Lower leg skin (tissue), 3 donors: ENCODE measurements around the gene GPRC5D.

Experiments
- CTCF ChIP-seq, 3 donors: fragments of 450-650 bp; IDR thresholded peaks; one replicate each; pipeline ENCODE4 v1.5.1; 2016; ENCODE audit warnings: antibody characterized with exemption in 3 of 3, mild to moderate bottlenecking in 3 of 3, moderate library complexity in 2 of 3
- POLR2A ChIP-seq, 2 donors: fragments of 450-650 bp; IDR thresholded peaks; one replicate each; pipeline ENCODE4 v1.6.1; 2016 to 2017; ENCODE audit warnings: antibody characterized with exemption in 2 of 2, mild to moderate bottlenecking in 1 of 2, moderate library complexity in 1 of 2

DNA sequence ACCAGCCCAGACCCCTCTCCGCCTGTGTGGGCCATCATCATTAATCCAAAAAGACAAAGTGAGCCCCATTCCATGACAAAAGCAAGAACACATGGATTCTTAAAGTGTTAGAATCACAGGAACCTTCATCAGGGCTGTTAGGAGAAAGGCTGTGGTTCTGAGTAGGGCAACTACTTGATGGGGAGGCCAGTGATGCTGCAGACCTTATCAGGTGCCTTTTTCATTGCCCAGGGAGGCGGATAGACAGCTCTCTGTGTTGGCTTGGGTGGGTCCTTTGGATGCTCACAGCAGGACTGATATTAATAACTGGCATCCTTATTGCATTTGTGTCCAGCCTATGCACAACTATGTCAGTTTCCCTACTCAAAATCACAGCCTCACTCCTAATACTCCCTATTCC, 45.8 kb upstream of the GPRC5D start:
- no peak for TF ChIP-seq CTCF (IDR thresholded peaks at IDR 0.05)
- TF ChIP-seq POLR2A (IDR thresholded peaks at IDR 0.05): no peak
